Thymus (tissue), 11 donors: ENCODE results near the gene CCNY. TPM values are rescaled to one million over a fixed set of nuclear protein-coding genes. Genes with fewer than 3 reads are reported as not detected.
"Not testable (repeated sequence)": the region's sequence is repeated elsewhere in the genome, so short reads cannot be mapped to it uniquely, and the experiment has no call there.

Experiments
- DNase-seq, 9 donors: peaks; one replicate each; pipeline ENCODE4 v3.0.0-alpha.2; 2013; ENCODE audit warnings: low spot score in 9 of 9, low read depth in 6 of 9, missing footprints in 1 of 9
- H3K27ac ChIP-seq, 2 donors: one replicate each; pipeline ENCODE4 v1.5.1; 2013; ENCODE audit warnings: control low read depth in 1 of 2, low read depth in 1 of 2, low read length in 1 of 2, mild to moderate bottlenecking in 1 of 2, moderate library complexity in 1 of 2
- H3K27me3 ChIP-seq, 2 donors: one replicate each; pipeline ENCODE4 v1.5.1; 2013; ENCODE audit warnings: low read length in 1 of 2; ENCODE audit not compliant: control insufficient read depth in 2 of 2, insufficient read depth in 1 of 2
- H3K36me3 ChIP-seq, 2 donors: one replicate each; pipeline ENCODE4 v1.5.1; 2013; ENCODE audit warnings: low read length in 1 of 2, mild to moderate bottlenecking in 1 of 2, moderate library complexity in 1 of 2; ENCODE audit not compliant: control insufficient read depth in 2 of 2, insufficient read depth in 2 of 2
- H3K4me1 ChIP-seq, 2 donors: one replicate each; pipeline ENCODE4 v1.5.1; 2013; ENCODE audit warnings: low read length in 2 of 2; ENCODE audit not compliant: control insufficient read depth in 2 of 2, insufficient read depth in 2 of 2
- H3K4me3 ChIP-seq, 2 donors: one replicate each; pipeline ENCODE4 v1.5.1; 2013; ENCODE audit warnings: low read length in 2 of 2, control low read depth in 1 of 2, mild to moderate bottlenecking in 1 of 2
- H3K9me3 ChIP-seq, 2 donors: one replicate each; pipeline ENCODE4 v1.5.1; 2013; ENCODE audit warnings: low read length in 1 of 2, mild to moderate bottlenecking in 1 of 2; ENCODE audit not compliant: control insufficient read depth in 2 of 2, insufficient read depth in 1 of 2
- WGBS: extraction: QIAGEN DNeasy Blood & Tissue Kit; methylation state at CpG from one replicate; pipeline ENCODE4 v1.1.7; 2013; 5-methylcytosine and 5-hydroxymethylcytosine counted together
- polyA plus RNA-seq: library from polyadenylated mRNA; stranded (reverse); fragments of 200-250 nt; gene quantifications from one replicate; pipeline ENCODE4 v1.2.3, GENCODE V29; 2013
- total RNA-seq: library from RNA; stranded (reverse); fragments of 120-200 nt; gene quantifications from one replicate; pipeline ENCODE4 v1.2.4, GENCODE V29; 2013
- donor health status: healthy.

Gene CCNY
- total and polyA plus RNA-seq, 2 donors: 27.6 to 34.9 TPM

DNA sequence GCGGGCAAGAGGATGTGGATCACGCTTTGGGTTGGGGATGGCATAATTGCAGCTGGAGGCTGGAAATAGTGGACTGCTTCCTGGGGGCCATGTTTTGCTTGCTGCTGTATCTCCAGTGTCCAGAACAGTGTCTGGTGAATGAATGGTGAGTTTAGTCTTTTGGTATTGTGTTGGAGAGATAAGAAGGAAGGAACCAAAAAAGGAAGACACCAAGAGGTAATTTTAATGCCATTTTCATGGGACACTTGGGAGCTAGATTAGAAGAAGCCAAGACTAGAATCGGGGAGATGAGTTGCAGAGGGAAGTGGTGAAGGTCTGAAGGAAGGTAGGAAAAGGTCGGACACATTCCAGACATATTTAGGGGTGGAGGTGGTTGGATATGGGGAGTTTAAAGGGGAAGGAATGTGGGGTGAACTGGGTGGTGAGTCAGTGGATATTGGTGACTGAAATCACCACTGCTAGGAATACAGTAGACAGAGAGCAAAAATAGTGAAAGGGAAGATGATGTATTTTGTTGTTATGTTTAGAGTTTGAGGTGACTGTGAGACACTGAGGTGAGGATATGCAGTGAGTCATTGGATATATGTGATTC is 76.7 kb downstream of the CCNY start:
- no peak for DNase-seq
- H3K4me3 ChIP-seq: no peak overlapping the region
- H3K9me3 ChIP-seq: no peaks in the 10 kb centered on the region
- WGBS: 96% methylated on average over 4 of the region's 4 CpGs
- no peaks in the 10 kb centered on the region for H3K36me3 ChIP-seq
- H3K27ac ChIP-seq: no peak overlapping the region
- no peaks in the 10 kb centered on the region for H3K27me3 ChIP-seq
- peaks cover 8 to 40% of the 10 kb centered on the region in 2 donors for H3K4me1 ChIP-seq

DNA sequence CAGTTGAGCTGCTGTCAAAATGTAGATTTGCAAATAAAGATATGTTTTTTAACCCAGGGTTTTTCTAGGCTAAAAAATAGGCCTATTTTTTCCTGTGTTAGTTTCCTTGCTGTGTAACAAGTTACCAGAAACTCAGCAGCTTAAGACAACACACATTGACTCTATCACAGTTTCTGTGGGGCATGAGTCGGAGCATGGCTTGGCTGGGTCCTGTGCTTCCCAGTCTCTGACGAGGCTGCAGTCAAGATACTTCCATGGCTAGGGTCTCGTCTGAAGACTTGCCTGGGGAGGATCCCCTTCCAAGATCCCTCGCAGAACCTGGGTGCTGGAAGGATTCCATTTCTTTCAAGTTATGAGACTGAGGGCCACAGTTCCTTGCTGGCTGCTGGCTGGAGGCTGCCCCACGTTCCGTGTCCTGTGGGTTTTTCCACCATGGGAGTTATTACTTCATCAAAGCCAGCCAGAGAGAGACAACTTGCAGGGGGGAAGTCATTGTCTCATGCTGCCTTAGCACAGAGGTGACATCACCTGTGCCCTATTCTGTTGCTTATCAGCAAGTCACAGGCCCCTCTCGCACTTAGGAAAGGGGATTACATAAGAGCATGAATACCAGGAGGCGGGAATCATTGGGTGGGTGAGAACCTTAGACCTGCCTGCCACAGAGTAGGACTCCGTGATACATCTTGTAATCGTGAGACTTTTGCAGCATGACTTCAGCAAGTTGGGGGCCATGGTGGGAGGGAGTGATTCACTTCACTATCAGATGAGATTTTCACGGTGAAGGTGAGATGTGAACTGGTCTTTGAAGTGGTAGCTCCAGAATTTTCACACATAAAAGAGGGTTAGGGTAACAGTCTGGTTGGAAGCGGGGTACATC is 77.9 kb downstream of the CCNY start:
- peak in 1 of 9 donors; percentile 27 for DNase-seq
- H3K4me3 ChIP-seq: no peak overlapping the region
- peaks cover 6 to 37% of the 10 kb centered on the region in 2 donors for H3K4me1 ChIP-seq
- no peak overlapping the region for H3K27ac ChIP-seq
- 83% methylated on average over 12 of the region's 12 CpGs for WGBS
- no peaks in the 10 kb centered on the region for H3K36me3 ChIP-seq
- no peaks in the 10 kb centered on the region for H3K9me3 ChIP-seq
- no peaks in the 10 kb centered on the region for H3K27me3 ChIP-seq

- peaks cover 6 to 30% of the 10 kb centered on the region in 2 donors for H3K4me1 ChIP-seq
- no peak overlapping the region for H3K27ac ChIP-seq
- H3K27me3 ChIP-seq: no peaks in the 10 kb centered on the region
- no peaks in the 10 kb centered on the region for H3K36me3 ChIP-seq
- no peak overlapping the region for H3K4me3 ChIP-seq
- 97% methylated on average over 5 of the region's 5 CpGs for WGBS
- H3K9me3 ChIP-seq: no peaks in the 10 kb centered on the region
- DNase-seq: no peak
These were observed 79.2 kb downstream of the CCNY start for GRCh38 chr10:35415505-35415904.

GRCh38 chr10:35416619-35417312 is 80.5 kb downstream of the CCNY start:
- H3K27ac ChIP-seq: no peak overlapping the region

DNA sequence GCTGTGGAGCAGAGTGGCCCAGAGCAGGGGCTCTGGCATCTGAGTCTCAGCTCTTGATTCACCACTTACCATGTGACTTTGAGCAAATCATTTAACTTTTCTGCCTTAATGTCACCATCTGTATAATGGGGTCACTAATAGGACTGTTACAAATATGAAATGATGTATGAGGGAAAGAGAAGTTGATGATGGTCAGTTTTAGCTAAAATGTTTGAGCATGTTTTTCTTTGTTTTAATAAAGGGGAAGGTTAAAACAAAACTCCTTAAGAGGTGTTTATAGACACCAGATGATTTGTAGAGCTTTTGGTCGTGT is 81.0 kb downstream of the CCNY start:
- no peak for DNase-seq
- no peaks in the 10 kb centered on the region for H3K36me3 ChIP-seq
- H3K4me3 ChIP-seq: no peak overlapping the region
- peaks cover 6 to 30% of the 10 kb centered on the region in 2 donors for H3K4me1 ChIP-seq
- WGBS: 88% methylated on average over 1 of the region's 1 CpG
- H3K27ac ChIP-seq: no peak overlapping the region
- no peaks in the 10 kb centered on the region for H3K27me3 ChIP-seq
- no peaks in the 10 kb centered on the region for H3K9me3 ChIP-seq

More at GRCh38 chr10:35416619-35417312, 80.5 kb downstream of the CCNY start:
- no peaks in the 10 kb centered on the region for H3K9me3 ChIP-seq
- no peak overlapping the region for H3K4me3 ChIP-seq
- no peaks in the 10 kb centered on the region for H3K27me3 ChIP-seq
- no peaks in the 10 kb centered on the region for H3K36me3 ChIP-seq
- H3K4me1 ChIP-seq: peaks cover 6 to 30% of the 10 kb centered on the region in 2 donors
- WGBS: 51% methylated on average over 8 of the region's 8 CpGs
- peak in 5 of 9 donors; percentile 19 to 55 (median 24) for DNase-seq

DNA sequence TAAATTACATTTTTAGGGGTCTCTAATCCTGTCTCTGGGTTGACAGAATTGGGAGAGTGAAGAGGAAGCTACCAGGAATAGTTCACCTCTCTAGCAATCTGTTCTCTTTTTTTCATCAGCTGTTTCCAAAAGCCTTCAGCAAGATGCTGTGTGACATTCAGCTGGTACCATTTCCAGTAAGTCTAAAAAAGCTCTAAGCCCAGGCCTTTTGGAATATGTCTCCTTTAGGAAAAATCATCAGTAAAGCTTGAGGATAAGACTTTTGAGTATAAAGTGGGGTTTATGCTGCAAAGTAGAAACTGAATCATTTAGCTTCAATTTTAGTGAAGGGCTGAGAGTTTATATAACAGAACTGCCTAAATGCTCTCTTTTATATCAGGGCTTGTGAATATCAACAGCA is 81.5 kb downstream of the CCNY start:
- H3K4me3 ChIP-seq: no peak overlapping the region
- no peaks in the 10 kb centered on the region for H3K36me3 ChIP-seq
- H3K27me3 ChIP-seq: no peaks in the 10 kb centered on the region
- peaks cover 6 to 30% of the 10 kb centered on the region in 2 donors for H3K4me1 ChIP-seq
- no peak overlapping the region for H3K27ac ChIP-seq
- DNase-seq: no peak
- no peaks in the 10 kb centered on the region for H3K9me3 ChIP-seq

GRCh38 chr10:35418580-35418979 is 82.3 kb downstream of the CCNY start:
- not testable (repeated sequence) for H3K9me3 ChIP-seq, H3K27ac ChIP-seq, H3K27me3 ChIP-seq, DNase-seq, H3K36me3 ChIP-seq, H3K4me3 ChIP-seq
- WGBS: 98% methylated on average over 10 of the region's 10 CpGs
- H3K4me1 ChIP-seq: peaks cover 6 to 30% of the 10 kb centered on the region in 2 donors

DNA sequence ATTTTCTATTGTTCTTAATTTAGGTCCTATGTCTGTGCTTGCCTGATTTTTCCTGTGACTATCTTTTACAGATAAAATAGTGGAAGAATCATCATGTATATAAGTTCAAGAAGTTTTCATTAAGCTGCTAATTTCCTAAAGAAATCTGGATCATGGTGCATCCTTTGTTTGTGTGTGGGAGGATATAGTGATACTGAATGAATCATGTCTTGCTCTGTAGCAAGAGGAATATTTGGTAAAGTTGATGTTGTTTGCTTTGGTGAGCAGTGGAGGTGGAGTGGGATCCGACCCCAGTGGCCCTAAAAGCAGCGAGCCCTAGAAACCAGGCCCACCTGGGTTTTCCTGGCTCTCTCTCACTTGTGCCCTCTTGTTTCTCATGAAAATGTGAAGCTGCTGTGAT is 83.7 kb downstream of the CCNY start:
- 98% methylated on average over 2 of the region's 2 CpGs for WGBS
- no peak overlapping the region for H3K27ac ChIP-seq
- no peaks in the 10 kb centered on the region for H3K36me3 ChIP-seq
- H3K4me3 ChIP-seq: no peak overlapping the region
- H3K9me3 ChIP-seq: no peaks in the 10 kb centered on the region
- no peaks in the 10 kb centered on the region for H3K27me3 ChIP-seq
- peaks cover 2 to 19% of the 10 kb centered on the region in 2 donors for H3K4me1 ChIP-seq
- no peak for DNase-seq
